GM12864 (cell line): ENCODE data around the gene PDIA2.

ENCODE experiments used
- DNase-seq: peaks from one replicate; pipeline ENCODE4 v3.0.0-alpha.2; 2011; ENCODE audit warnings: low read depth
- H3K4me3 ChIP-seq: 2 replicates; pipeline ENCODE4 v1.5.1; 2011; ENCODE audit warnings: mild to moderate bottlenecking, low read depth, low read length, control low read depth
- TF ChIP-seq, protein P1 (sequence below): IDR thresholded peaks from 2 replicates; pipeline ENCODE4 v1.5.1; 2011; ENCODE audit warnings: low read depth, mild to moderate bottlenecking, moderate library complexity, low read length, control low read depth, inconsistent platforms; ENCODE audit errors: missing control alignments

PDIA2 gene

DNA sequence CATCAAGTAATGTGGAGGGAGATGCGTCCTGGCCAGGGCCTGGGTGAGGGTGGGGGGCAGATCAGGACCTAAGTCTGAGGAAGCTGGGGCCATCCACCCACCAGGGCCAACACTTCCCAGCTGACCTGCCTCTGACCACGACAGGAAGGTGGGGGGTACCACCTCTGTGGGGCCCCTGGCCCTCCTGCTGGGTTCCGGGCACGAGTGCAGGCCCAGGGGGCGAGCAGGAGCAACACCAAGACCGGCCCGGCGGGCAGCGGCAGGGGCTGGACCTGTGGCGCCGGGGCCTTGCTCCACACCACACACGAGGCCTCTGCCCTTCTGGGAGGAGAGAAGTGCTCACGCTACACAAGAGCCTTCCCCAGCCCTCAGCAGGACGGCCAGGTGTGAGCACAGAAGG lies 13.3 kb downstream of the PDIA2 start:
- TF ChIP-seq, protein P1, sequence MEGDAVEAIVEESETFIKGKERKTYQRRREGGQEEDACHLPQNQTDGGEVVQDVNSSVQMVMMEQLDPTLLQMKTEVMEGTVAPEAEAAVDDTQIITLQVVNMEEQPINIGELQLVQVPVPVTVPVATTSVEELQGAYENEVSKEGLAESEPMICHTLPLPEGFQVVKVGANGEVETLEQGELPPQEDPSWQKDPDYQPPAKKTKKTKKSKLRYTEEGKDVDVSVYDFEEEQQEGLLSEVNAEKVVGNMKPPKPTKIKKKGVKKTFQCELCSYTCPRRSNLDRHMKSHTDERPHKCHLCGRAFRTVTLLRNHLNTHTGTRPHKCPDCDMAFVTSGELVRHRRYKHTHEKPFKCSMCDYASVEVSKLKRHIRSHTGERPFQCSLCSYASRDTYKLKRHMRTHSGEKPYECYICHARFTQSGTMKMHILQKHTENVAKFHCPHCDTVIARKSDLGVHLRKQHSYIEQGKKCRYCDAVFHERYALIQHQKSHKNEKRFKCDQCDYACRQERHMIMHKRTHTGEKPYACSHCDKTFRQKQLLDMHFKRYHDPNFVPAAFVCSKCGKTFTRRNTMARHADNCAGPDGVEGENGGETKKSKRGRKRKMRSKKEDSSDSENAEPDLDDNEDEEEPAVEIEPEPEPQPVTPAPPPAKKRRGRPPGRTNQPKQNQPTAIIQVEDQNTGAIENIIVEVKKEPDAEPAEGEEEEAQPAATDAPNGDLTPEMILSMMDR: no peak
- no peak for DNase-seq
- no peak overlapping the region for H3K4me3 ChIP-seq

DNA sequence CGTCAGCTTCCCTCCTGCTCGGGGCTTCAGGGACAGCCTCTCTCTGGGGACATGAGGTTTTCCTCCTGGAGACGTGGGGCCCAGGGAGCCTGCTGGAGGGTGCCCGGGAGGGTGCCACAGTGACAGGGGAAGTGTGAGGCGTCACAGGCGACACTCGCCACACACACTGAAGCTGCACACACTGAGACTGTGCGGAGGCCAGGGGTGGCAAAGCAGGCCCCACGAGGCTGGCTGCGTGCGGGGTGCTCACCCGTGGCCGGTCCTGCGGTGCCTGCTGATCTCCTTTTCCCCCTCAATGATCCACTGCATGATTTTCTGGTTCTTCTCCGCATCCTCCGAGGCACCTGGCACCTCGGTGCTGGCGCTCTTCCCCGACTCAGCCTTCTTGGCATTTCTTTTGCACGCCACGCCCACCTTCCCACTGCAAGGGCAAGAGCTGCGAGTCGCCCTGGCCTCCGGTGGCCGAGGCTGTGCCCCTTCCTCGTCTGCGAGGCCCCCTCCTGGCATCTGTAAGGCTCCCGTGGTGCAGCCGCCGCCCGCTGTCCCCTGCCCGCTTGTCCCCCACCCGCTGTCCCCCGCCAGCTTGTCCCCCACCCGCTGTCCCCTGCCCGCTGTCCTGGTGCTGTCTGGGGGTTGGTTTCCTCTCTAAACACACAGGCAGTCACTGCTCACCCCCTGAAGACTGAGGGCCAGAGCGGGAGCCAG lies 14.0 kb downstream of the PDIA2 start:
- H3K4me3 ChIP-seq: no peak overlapping the region
- no peak for DNase-seq
- TF ChIP-seq, protein P1: no peak

DNA sequence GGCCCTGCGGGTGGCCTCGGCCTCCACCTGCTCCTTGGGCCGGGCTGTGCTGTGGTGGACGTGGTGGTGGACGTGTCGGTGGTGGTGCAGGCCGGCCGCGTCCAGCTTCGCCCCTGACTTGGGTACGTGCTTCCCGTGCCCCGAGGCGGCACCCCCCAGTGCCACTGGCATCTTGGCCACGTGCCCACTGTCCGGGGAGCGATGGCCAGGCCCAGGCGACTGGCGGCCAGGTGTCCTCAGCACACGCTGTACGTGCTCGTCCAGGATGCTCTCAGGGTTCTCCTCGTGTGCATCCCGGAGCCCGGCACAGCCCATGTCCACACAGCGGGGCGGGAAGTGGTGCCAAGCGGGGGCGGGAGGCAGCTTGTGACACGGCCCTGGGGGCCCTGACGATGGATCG lies 14.9 kb downstream of the PDIA2 start:
- H3K4me3 ChIP-seq: no peak overlapping the region
- TF ChIP-seq, protein P1: no peak
- DNase-seq: no peak

DNA sequence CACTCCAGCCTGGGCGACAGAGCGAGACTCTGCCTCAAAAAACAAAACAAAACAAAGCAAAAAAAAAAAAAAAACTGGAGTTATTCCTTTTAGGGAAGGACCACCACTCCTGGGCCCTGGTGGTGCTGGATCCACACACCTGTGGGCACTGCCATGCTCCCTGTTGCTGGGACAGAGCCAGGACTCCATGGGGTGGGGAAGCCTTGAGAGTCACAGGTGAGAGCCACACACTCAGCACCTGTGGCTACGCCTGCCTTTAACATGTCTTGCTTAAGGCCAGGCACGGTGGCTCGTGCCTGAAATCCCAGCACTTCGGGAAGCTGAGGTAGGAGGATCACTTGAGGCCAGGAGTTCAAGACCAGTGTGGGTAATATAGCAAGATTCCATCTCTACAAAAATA lies 18.3 kb downstream of the PDIA2 start:
- H3K4me3 ChIP-seq: no peak overlapping the region
- TF ChIP-seq, protein P1: no peak
- no peak for DNase-seq

DNA sequence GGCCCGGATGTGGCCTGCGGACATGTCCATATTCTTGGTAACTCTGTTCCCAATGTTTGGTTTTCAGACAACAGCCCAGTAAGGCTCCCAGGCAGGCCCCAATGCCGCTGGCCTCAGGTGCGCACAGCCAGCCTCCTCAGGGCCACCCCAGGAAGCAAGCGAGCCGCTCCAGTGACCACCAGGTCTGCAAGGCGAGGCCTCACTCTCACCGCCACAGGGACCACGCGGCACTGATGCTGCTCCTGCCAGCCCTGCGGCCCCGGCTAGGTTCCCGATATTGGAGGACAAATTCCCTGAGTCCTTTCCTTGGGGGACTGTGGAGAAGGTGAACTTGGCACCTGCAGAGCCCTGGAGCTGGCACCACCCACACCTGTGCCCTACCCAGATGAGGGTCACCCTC lies 19.0 kb downstream of the PDIA2 start:
- DNase-seq: no peak
- TF ChIP-seq, protein P1: no peak
- no peak overlapping the region for H3K4me3 ChIP-seq

DNA sequence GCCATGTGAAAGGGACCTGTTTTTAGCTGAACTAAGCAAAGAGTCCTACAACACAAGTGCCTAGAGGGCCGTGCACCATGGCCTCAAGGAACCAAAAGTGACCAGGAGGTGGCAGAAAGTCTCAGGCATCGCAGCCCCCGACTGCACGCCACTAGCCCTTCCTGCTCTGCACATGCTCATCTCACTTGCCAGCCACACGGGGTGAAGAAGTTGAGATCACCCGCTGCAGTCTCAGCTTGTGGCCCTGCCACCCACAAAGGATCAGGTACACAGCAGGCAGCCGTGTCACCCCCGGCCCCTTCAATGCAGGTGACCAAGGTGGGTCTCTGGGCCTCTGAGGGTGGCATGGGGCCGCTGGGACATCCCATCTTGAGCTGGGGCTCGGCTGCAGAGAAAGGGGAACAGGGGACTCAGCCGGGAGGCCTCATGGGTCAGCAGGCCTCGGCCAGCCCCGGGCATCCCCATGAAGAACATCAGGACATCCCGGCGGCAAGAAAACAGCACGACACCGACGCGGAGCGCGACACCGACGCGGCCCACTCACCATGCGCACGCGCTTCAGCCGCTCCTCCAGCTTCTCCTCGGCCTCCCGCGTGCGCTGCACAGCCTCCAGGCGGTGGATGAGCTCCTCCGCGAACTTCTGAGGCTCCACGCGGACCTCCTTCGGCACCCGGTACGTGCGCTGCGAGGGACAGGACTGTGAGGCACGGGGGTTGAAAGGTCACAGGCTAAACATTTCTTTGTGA lies 21.0 kb downstream of the PDIA2 start:
- H3K4me3 ChIP-seq: no peak overlapping the region
- DNase-seq: no peak
- TF ChIP-seq, protein P1: no peak
